BE2C (cell line): Measurements from ENCODE around the gene LPXN.

ENCODE experiments used
- DNase-seq: peaks from one replicate; pipeline ENCODE4 v3.0.0-alpha.2; 2020
- H3K27me3 ChIP-seq: fragments of 250-450 bp; sonication (Bioruptor Pico); 2 replicates; pipeline ENCODE4 v1.5.1; 2020; ENCODE audit warnings: mild to moderate bottlenecking
- H3K36me3 ChIP-seq: fragments of 250-450 bp; sonication (Bioruptor Pico); 2 replicates; pipeline ENCODE4 v1.5.1; 2020; ENCODE audit warnings: mild to moderate bottlenecking
- H3K4me1 ChIP-seq: fragments of 250-450 bp; sonication (Bioruptor Pico); 2 replicates; pipeline ENCODE4 v1.5.1; 2020
- H3K4me3 ChIP-seq: 2 replicates; pipeline ENCODE4 v1.5.1; 2011; ENCODE audit warnings: low read depth, low read length
- H3K9me3 ChIP-seq: fragments of 250-450 bp; sonication (Bioruptor Pico); 2 replicates; pipeline ENCODE4 v1.5.1; 2020
- CTCF ChIP-seq: IDR thresholded peaks from 2 replicates; pipeline ENCODE4 v1.5.1; 2012; ENCODE audit warnings: mild to moderate bottlenecking, low read depth, low read length

LPXN gene

GRCh38 chr11:58616594-58616993 is 40.9 kb upstream of the LPXN start:
- Histone ChIP-seq H3K27me3 (no peaks in the 10 kb centered on the region), H3K36me3 (peaks cover 17% of the 10 kb centered on the region), H3K4me1 (no peaks in the 10 kb centered on the region), H3K4me3 (no peak overlapping the region), H3K9me3 (no peaks in the 10 kb centered on the region)
- DNase-seq = no peak
- TF ChIP-seq CTCF = no peak

GRCh38 chr11:58615559-58615958 is 39.9 kb upstream of the LPXN start:
- H3K4me3 ChIP-seq = no peak overlapping the region
- peaks cover 14% of the 10 kb centered on the region for H3K36me3 ChIP-seq
- no peaks in the 10 kb centered on the region for H3K9me3 ChIP-seq
- H3K27me3 ChIP-seq = no peaks in the 10 kb centered on the region
- H3K4me1 ChIP-seq = no peaks in the 10 kb centered on the region
- DNase-seq = no peak
- no peak for TF ChIP-seq CTCF

- no peak for TF ChIP-seq CTCF
- DNase-seq = no peak
- H3K4me1 ChIP-seq = no peaks in the 10 kb centered on the region
- no peaks in the 10 kb centered on the region for H3K9me3 ChIP-seq
- H3K27me3 ChIP-seq = no peaks in the 10 kb centered on the region
- no peak overlapping the region for H3K4me3 ChIP-seq
- peaks cover 14% of the 10 kb centered on the region for H3K36me3 ChIP-seq
Measured at GRCh38 chr11:58613228-58613627, 37.6 kb upstream of the LPXN start.

GRCh38 chr11:58609723-58610122 is 34.1 kb upstream of the LPXN start:
- TF ChIP-seq CTCF = no peak
- Histone ChIP-seq H3K27me3 (no peaks in the 10 kb centered on the region), H3K4me3 (no peak overlapping the region), H3K9me3 (no peaks in the 10 kb centered on the region), H3K4me1 (no peaks in the 10 kb centered on the region), H3K36me3 (peaks cover 6% of the 10 kb centered on the region)
- no peak for DNase-seq

- DNase-seq = no peak
- TF ChIP-seq CTCF = no peak
- no peaks in the 10 kb centered on the region for H3K27me3 ChIP-seq
- H3K4me3 ChIP-seq = no peak overlapping the region
- H3K9me3 ChIP-seq = no peaks in the 10 kb centered on the region
- no peaks in the 10 kb centered on the region; the same call in none of the 2 replicates for H3K36me3 ChIP-seq
- no peaks in the 10 kb centered on the region for H3K4me1 ChIP-seq
Measured at GRCh38 chr11:58608331-58608730, 32.7 kb upstream of the LPXN start.

- H3K36me3 ChIP-seq = no peaks in the 10 kb centered on the region; the same call in 1 of the 2 replicates
- no peaks in the 10 kb centered on the region for H3K9me3 ChIP-seq
- H3K4me1 ChIP-seq = no peaks in the 10 kb centered on the region
- TF ChIP-seq CTCF = no peak
- H3K27me3 ChIP-seq = no peaks in the 10 kb centered on the region
- no peak for DNase-seq
- no peak overlapping the region for H3K4me3 ChIP-seq
Measured at GRCh38 chr11:58606930-58607714, 31.5 kb upstream of the LPXN start.
